Measurements from ENCODE around the gene RASSF10.
A peak's percentile ranks its signal among the peaks of the same experiment; 100 is the strongest.

The RASSF10 gene

GRCh38 chr11:13008625-13009475, at the start of gene RASSF10:
TSS of gene RASSF10 (plus strand) at chr11:13009316. CDS start at chr11:13009577, 261 bp downstream.
- H3K9me3 Mint-ChIP-seq, result no peaks in the 10 kb centered on the region
- H3K36me3 Mint-ChIP-seq (ENCODE audit: low read depth), result no peaks in the 10 kb centered on the region
- intact Hi-C loops (cut with micrococcal nuclease), result no loop called here
- peaks cover 72% of the 10 kb centered on the region for H3K27me3 Mint-ChIP-seq
- H3K27ac Mint-ChIP-seq, result no peak within 1 kb of the TSS
- H3K4me3 Mint-ChIP-seq, result peak within 1 kb of the TSS; percentile 17
- H3K4me1 Mint-ChIP-seq (ENCODE audit: low read depth), result peaks cover 7% of the 10 kb centered on the region

GRCh38 chr11:12961615-12962014, 47.5 kb upstream of the RASSF10 start:
- intact Hi-C loops (cut with micrococcal nuclease), result loop anchor here (10.0 kb wide), 2 partner anchors 193 to 223 kb away; no protein-coding TSS in a partner anchor
- no peaks in the 10 kb centered on the region for H3K36me3 Mint-ChIP-seq (ENCODE audit: low read depth)
- no peak overlapping the region for H3K4me3 Mint-ChIP-seq
- H3K9me3 Mint-ChIP-seq, result no peaks in the 10 kb centered on the region
- H3K4me1 Mint-ChIP-seq (ENCODE audit: low read depth), result no peaks in the 10 kb centered on the region
- H3K27ac Mint-ChIP-seq, result no peak overlapping the region
- no peaks in the 10 kb centered on the region for H3K27me3 Mint-ChIP-seq

DNA sequence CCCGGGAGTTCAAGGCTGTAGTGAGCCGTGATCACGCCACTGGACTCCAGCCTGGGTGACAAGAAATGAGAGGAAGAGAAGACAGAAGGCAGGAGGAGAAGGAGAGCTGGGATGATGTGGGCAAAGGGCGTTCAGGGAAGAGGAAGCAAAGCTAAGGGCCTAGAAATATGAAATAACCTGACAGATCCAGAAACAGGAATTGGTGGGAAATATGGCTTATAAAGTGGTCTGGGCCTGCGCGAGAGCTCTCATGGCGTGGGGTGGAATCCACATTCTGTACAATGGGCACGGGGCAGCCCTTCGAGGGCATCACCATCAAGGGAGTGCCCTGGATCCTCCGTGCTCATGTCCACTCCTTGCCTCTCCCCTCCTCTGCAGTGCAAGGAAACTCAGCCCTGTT, 46.8 kb upstream of the RASSF10 start:
- Mint-ChIP-seq H3K4me1 (ENCODE audit: low read depth) (no peaks in the 10 kb centered on the region), H3K36me3 (ENCODE audit: low read depth) (no peaks in the 10 kb centered on the region), H3K9me3 (no peaks in the 10 kb centered on the region), H3K4me3 (no peak overlapping the region), H3K27me3 (no peaks in the 10 kb centered on the region), H3K27ac (no peak overlapping the region)
- intact Hi-C loops (cut with micrococcal nuclease), result loop anchor here (10.0 kb wide), 2 partner anchors 192 to 222 kb away; no protein-coding TSS in a partner anchor

DNA sequence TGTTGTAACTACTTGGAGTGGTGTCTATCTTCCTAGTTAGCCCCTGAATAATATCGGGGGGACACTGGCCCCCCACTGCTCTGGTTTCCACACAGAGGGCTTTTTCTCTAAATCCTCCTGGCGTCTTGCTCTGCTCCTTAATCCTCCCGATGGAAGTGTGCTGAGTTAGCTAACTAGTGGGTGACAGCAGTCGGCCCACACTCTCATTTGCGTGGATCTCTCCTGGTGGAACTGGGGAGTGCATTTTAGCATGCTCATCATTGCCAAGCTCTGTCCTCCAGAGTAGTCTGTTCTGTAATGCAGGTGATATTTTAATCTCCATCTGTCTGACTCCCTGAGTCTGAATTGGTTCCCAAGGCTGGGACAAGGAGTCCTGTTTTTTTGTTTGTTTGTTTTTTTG, 46.1 kb upstream of the RASSF10 start:
- Mint-ChIP-seq H3K36me3 (ENCODE audit: low read depth) (no peaks in the 10 kb centered on the region), H3K4me3 (no peak overlapping the region), H3K9me3 (no peaks in the 10 kb centered on the region), H3K27me3 (no peaks in the 10 kb centered on the region), H3K27ac (no peak overlapping the region), H3K4me1 (ENCODE audit: low read depth) (no peaks in the 10 kb centered on the region)
- intact Hi-C loops (cut with micrococcal nuclease), result loop anchor here (10.0 kb wide), 2 partner anchors 192 to 222 kb away; no protein-coding TSS in a partner anchor

DNA sequence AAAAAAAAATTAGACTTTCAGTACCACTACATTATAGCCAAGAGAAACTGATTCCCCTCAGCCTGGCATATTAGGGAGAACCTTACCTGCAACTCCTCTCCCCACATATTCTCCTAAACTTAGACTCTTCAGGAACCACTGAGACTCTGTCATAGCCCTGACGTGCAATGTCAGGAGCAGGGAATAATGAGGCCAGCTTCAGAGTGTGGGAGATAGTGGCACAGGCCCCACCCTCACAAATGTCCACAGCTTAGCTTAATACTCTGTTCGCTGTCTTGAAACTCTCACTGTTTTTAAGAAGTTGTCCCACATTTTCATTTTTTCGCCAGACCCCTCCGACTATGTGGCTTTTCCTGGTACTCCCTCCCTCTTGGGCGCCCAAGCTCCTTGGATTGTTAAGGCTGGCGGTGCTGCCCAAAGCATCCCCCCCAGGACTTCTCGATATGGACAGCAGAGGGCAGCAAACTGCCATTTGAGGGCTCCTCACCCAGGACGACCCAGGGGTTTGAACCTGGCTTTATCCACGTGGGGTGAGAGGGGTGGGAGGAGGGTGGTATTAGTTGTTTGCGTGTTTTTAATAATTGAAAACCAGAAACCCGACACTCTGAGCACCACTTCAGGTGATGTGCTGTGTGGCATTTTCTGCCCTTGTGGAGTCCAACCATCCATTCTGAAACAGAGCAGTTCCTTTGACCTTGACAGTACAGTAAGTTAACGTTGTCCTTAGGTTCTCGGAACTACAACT, 45.2 kb upstream of the RASSF10 start:
- no peak overlapping the region for H3K27ac Mint-ChIP-seq
- H3K36me3 Mint-ChIP-seq (ENCODE audit: low read depth), result no peaks in the 10 kb centered on the region
- intact Hi-C loops (cut with micrococcal nuclease), result loop anchor here (2.0 to 10.0 kb wide), 4 partner anchors 191 to 381 kb away; no protein-coding TSS in a partner anchor
- H3K9me3 Mint-ChIP-seq, result no peaks in the 10 kb centered on the region
- H3K4me3 Mint-ChIP-seq, result no peak overlapping the region
- H3K4me1 Mint-ChIP-seq (ENCODE audit: low read depth), result no peaks in the 10 kb centered on the region
- no peaks in the 10 kb centered on the region for H3K27me3 Mint-ChIP-seq

DNA sequence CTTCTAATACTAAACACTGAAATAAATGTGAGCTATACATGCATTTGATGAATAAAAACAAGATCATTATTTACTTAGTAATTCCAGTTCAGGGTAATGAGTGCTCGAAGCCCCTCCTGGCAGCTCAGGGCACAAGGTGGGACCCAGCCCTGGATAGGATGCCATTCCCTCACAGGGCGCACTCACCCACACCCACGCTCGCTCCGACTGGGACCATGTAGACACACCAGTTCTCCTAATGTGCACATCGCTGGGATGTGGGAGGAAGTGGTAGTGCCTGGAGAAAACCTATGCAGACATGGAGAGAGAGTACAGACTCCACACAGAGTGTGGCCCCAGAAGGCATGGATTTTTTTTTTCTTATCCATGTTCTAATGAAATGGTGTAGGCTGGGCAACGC, 44.5 kb upstream of the RASSF10 start:
- Mint-ChIP-seq H3K4me1 (ENCODE audit: low read depth) (no peaks in the 10 kb centered on the region), H3K27me3 (no peaks in the 10 kb centered on the region), H3K27ac (no peak overlapping the region), H3K4me3 (no peak overlapping the region), H3K9me3 (no peaks in the 10 kb centered on the region), H3K36me3 (ENCODE audit: low read depth) (no peaks in the 10 kb centered on the region)
- intact Hi-C loops (cut with micrococcal nuclease), result loop anchor here (2.0 to 10.0 kb wide), 4 partner anchors 190 to 380 kb away; no protein-coding TSS in a partner anchor

- intact Hi-C loops (cut with micrococcal nuclease), result loop anchor here (10.0 kb wide), 2 partner anchors 189 to 219 kb away; no protein-coding TSS in a partner anchor
- no peaks in the 10 kb centered on the region for H3K27me3 Mint-ChIP-seq
- H3K4me3 Mint-ChIP-seq, result no peak overlapping the region
- H3K36me3 Mint-ChIP-seq (ENCODE audit: low read depth), result no peaks in the 10 kb centered on the region
- no peak overlapping the region for H3K27ac Mint-ChIP-seq
- H3K9me3 Mint-ChIP-seq, result no peaks in the 10 kb centered on the region
- H3K4me1 Mint-ChIP-seq (ENCODE audit: low read depth), result no peaks in the 10 kb centered on the region
These were observed 43.1 kb upstream of the RASSF10 start for GRCh38 chr11:12966002-12966401.

DNA sequence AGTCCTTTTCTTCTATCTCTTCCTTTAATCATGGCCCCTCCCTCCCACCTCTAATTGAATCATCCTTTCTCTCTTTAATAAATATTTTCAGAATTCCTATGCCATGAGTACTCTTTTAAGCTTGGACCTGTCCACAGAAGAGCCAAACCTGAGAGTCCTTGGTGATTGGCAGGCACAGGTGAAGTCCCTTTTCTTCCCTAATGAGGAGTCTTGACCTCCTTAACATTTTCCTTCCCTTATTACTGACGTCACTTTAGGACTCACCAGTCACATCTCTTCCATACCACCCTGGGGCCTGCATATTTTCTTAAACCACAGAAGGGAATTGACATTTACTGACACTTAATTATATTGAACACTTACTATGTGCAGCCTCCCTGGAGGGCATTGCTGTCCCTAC, 41.0 kb upstream of the RASSF10 start:
- H3K9me3 Mint-ChIP-seq, result no peaks in the 10 kb centered on the region
- no peaks in the 10 kb centered on the region for H3K27me3 Mint-ChIP-seq
- no peak overlapping the region for H3K4me3 Mint-ChIP-seq
- no peak overlapping the region for H3K27ac Mint-ChIP-seq
- intact Hi-C loops (cut with micrococcal nuclease), result loop anchor here (10.0 kb wide), 2 partner anchors 187 to 217 kb away; no protein-coding TSS in a partner anchor
- no peaks in the 10 kb centered on the region for H3K36me3 Mint-ChIP-seq (ENCODE audit: low read depth)
- H3K4me1 Mint-ChIP-seq (ENCODE audit: low read depth), result no peaks in the 10 kb centered on the region

DNA sequence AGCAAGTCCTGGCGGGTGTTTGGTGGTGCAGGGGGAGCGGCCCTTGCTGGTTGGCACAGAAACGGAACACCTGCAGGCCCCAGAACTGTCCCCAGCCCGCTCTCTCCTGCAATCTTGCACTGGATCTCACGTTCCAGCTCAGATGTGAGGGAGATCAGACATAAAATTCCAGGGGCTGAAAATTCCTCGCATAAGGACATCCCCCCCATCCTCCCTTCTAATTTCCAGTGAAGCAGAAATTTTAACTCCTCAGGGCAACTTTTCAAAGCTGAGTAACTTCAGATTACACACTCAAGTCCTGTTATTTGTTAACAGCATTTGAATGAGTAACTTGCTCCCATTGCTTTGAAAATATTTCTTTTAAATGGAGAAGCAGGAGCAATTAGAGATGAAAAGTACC, 40.3 kb upstream of the RASSF10 start:
- intact Hi-C loops (cut with micrococcal nuclease), result loop anchor here (10.0 kb wide), 2 partner anchors 186 to 216 kb away; no protein-coding TSS in a partner anchor

DNA sequence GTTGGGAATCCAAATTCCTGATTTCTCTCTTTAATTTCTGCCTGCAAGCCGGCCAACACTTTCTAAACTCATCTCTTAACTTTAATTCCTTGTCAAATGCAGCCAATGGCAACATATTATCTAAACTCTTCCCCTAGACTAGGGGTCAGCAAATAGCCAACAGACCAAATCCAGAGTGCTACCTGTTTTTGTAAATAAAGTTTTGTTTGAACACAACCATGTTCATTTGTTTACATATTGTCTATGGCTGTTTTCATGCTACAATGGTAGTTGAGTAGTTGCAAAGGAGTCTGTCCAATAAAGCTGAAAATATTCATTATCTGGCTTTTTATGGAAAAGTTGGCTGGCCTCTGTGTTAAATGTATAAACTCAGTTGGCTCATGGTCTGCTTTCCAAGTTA, 37.2 kb upstream of the RASSF10 start:
- H3K9me3 Mint-ChIP-seq, result no peaks in the 10 kb centered on the region
- H3K27ac Mint-ChIP-seq, result no peak overlapping the region
- H3K4me1 Mint-ChIP-seq (ENCODE audit: low read depth), result no peaks in the 10 kb centered on the region
- H3K36me3 Mint-ChIP-seq (ENCODE audit: low read depth), result no peaks in the 10 kb centered on the region
- H3K4me3 Mint-ChIP-seq, result no peak overlapping the region
- intact Hi-C loops (cut with micrococcal nuclease), result no loop called here
- no peaks in the 10 kb centered on the region for H3K27me3 Mint-ChIP-seq

More for the DNA sequence above, 40.3 kb upstream of the RASSF10 start:
- H3K27me3 Mint-ChIP-seq, result no peaks in the 10 kb centered on the region
- H3K9me3 Mint-ChIP-seq, result no peaks in the 10 kb centered on the region
- no peak overlapping the region for H3K4me3 Mint-ChIP-seq
- no peak overlapping the region for H3K27ac Mint-ChIP-seq
- no peaks in the 10 kb centered on the region for H3K36me3 Mint-ChIP-seq (ENCODE audit: low read depth)
- H3K4me1 Mint-ChIP-seq (ENCODE audit: low read depth), result no peaks in the 10 kb centered on the region

- intact Hi-C loops (cut with micrococcal nuclease), result no loop called here
These were observed 35.5 kb upstream of the RASSF10 start for GRCh38 chr11:12973528-12974181.

GRCh38 chr11:12975195-12975594, 33.9 kb upstream of the RASSF10 start:
- Mint-ChIP-seq H3K27me3 (no peaks in the 10 kb centered on the region), H3K9me3 (no peaks in the 10 kb centered on the region), H3K27ac (no peak overlapping the region), H3K4me1 (ENCODE audit: low read depth) (peaks cover 7% of the 10 kb centered on the region), H3K36me3 (ENCODE audit: low read depth) (no peaks in the 10 kb centered on the region), H3K4me3 (no peak overlapping the region)
- intact Hi-C loops (cut with micrococcal nuclease), result no loop called here

More at GRCh38 chr11:12973528-12974181, 35.5 kb upstream of the RASSF10 start:
- H3K36me3 Mint-ChIP-seq (ENCODE audit: low read depth), result no peaks in the 10 kb centered on the region
- no peaks in the 10 kb centered on the region for H3K27me3 Mint-ChIP-seq
- no peaks in the 10 kb centered on the region for H3K9me3 Mint-ChIP-seq
- no peak overlapping the region for H3K4me3 Mint-ChIP-seq
- H3K27ac Mint-ChIP-seq, result no peak overlapping the region
- H3K4me1 Mint-ChIP-seq (ENCODE audit: low read depth), result no peaks in the 10 kb centered on the region

DNA sequence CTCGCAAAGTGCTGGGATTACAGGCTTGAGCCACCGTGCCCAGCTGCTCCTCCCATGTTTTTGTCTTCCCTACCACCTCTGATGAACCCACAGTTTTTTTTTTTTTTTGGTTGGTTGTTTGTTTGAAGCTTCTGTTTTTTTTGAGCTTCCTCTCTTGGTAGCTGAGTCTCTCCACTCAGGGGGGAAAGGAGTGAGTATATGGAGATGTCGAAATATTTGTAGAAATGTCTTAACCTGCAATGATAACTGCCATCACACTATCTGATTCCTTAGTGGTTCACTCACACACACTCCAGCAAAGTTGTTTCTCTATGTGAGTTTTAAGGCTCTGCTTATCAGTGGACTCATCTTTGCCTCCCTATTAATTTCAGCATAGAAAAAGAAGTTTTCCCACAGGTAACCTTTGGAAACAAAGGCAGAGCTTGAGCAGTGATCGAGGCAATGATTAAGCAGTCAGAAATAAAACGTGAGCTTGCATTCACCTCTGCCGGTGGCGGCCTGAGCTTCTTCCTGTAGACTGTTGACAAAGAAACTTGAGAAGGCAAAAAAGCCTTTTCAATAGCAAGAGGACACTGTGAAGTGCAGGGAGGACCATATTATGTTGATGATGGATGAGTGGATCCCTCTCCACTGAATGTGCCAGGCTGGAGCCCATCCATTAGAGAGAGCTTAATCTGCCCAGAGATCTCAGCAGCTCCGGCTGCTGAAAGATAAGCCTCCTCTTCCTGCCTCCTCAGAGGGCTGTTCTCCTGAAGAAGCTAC, 29.0 kb upstream of the RASSF10 start:
- H3K4me1 Mint-ChIP-seq (ENCODE audit: low read depth), result peaks cover 7% of the 10 kb centered on the region
- H3K27ac Mint-ChIP-seq, result no peak overlapping the region
- H3K9me3 Mint-ChIP-seq, result no peaks in the 10 kb centered on the region
- intact Hi-C loops (cut with micrococcal nuclease), result no loop called here
- H3K27me3 Mint-ChIP-seq, result no peaks in the 10 kb centered on the region
- no peaks in the 10 kb centered on the region for H3K36me3 Mint-ChIP-seq (ENCODE audit: low read depth)
- H3K4me3 Mint-ChIP-seq, result no peak overlapping the region

Data from dendritic cell treated with granulocyte-macrophage colony-stimulating factor and Interleukin-4, amounts not matched to agents 40 ng/mL and 50 ng/mL, for 4 days (primary cell).